Astrocyte (in vitro differentiated cells and primary cell): ENCODE measurements around the gene MEGF8. TPM values are rescaled to one million over a fixed set of nuclear protein-coding genes. Genes with fewer than 3 reads are reported as not detected.

Source experiments
- DNase-seq: peaks from one replicate; pipeline ENCODE4 v3.0.0-alpha.2; 2010; ENCODE audit warnings: low read depth
- FAIRE-seq: peaks from 2 replicates; lab custom pipeline; 2011; peaks lifted over from hg19 to GRCh38; lab: Jason Lieb, UNC
- H2AFZ ChIP-seq: 2 replicates; pipeline ENCODE4 v1.6.0; 2012; ENCODE audit warnings: low read depth, low read length, inconsistent platforms
- H3K27ac ChIP-seq: 2 replicates; pipeline ENCODE4 v1.5.1; 2011; ENCODE audit warnings: low read depth, low read length, inconsistent platforms
- H3K27me3 ChIP-seq: 2 replicates; pipeline ENCODE4 v1.6.0; 2011; ENCODE audit warnings: low read length, inconsistent platforms; ENCODE audit not compliant: insufficient read depth
- H3K36me3 ChIP-seq: 2 replicates; pipeline ENCODE4 v1.5.1; 2011; ENCODE audit warnings: low read length, inconsistent platforms; ENCODE audit not compliant: insufficient read depth
- H3K4me1 ChIP-seq: 2 replicates; pipeline ENCODE4 v1.5.1; 2011; ENCODE audit warnings: low read length, inconsistent platforms; ENCODE audit not compliant: insufficient read depth
- H3K4me2 ChIP-seq: 2 replicates; pipeline ENCODE4 v1.6.0; 2012; ENCODE audit warnings: low read length, inconsistent platforms
- H3K4me3 ChIP-seq: 2 replicates; pipeline ENCODE4 v1.5.1; 2011; ENCODE audit warnings: low read depth, mild to moderate bottlenecking, low read length, inconsistent platforms; ENCODE audit not compliant: insufficient read depth
- H3K79me2 ChIP-seq: 2 replicates; pipeline ENCODE4 v1.6.0; 2012; ENCODE audit warnings: mild to moderate bottlenecking, low read length, inconsistent platforms; ENCODE audit not compliant: insufficient read depth
- H3K9ac ChIP-seq: 2 replicates; pipeline ENCODE4 v1.6.0; 2012; ENCODE audit warnings: mild to moderate bottlenecking, low read length, inconsistent platforms
- H3K9me3 ChIP-seq: 2 replicates; pipeline ENCODE4 v1.5.1; 2012; ENCODE audit warnings: low read depth, mild to moderate bottlenecking, low read length, inconsistent platforms; ENCODE audit not compliant: insufficient read depth
- H4K20me1 ChIP-seq: 2 replicates; pipeline ENCODE4 v1.6.0; 2012; ENCODE audit warnings: low read length, inconsistent platforms; ENCODE audit not compliant: insufficient read depth
- H3K27ac Mint-ChIP-seq: one replicate; pipeline ENCODE4 v1.8.0; 2021; ENCODE audit warnings: mild to moderate bottlenecking, mixed read lengths; ENCODE audit not compliant: unreplicated experiment
- H3K27me3 Mint-ChIP-seq: one replicate; pipeline ENCODE4 v1.8.0; 2021; ENCODE audit warnings: low read depth, mixed read lengths; ENCODE audit not compliant: unreplicated experiment
- H3K36me3 Mint-ChIP-seq: one replicate; pipeline ENCODE4 v1.8.0; 2021; ENCODE audit warnings: low read depth, mixed read lengths; ENCODE audit not compliant: unreplicated experiment
- H3K4me1 Mint-ChIP-seq: one replicate; pipeline ENCODE4 v1.8.0; 2021; ENCODE audit warnings: low read depth, mixed read lengths; ENCODE audit not compliant: unreplicated experiment
- H3K4me3 Mint-ChIP-seq: one replicate; pipeline ENCODE4 v1.8.0; 2021; ENCODE audit warnings: mild to moderate bottlenecking, moderate library complexity, mixed read lengths; ENCODE audit not compliant: unreplicated experiment
- H3K9me3 Mint-ChIP-seq: one replicate; pipeline ENCODE4 v1.8.0; 2021; ENCODE audit warnings: mild to moderate bottlenecking, mixed read lengths; ENCODE audit not compliant: unreplicated experiment
- CTCF ChIP-seq: IDR thresholded peaks from 2 replicates; pipeline ENCODE4 v1.5.1; 2011; ENCODE audit warnings: low read depth, mild to moderate bottlenecking, inconsistent platforms, low read length, moderate library complexity; ENCODE audit not compliant: insufficient read depth
- EZH2 ChIP-seq: IDR thresholded peaks from 2 replicates; pipeline ENCODE4 v1.6.1; 2012; ENCODE audit warnings: mild to moderate bottlenecking, low read length, inconsistent platforms; ENCODE audit not compliant: insufficient read depth
- total RNA-seq: library from RNA; stranded (reverse); gene quantifications from 2 replicates; pipeline ENCODE4 v1.2.1, GENCODE V29; 2021

The MEGF8 gene
- total RNA-seq, 1 donor from 2014 or later: 42.0 TPM

- no peak for FAIRE-seq
- H3K4me3 Mint-ChIP-seq: no peak overlapping the region
- H3K4me1 Mint-ChIP-seq: no peaks in the 10 kb centered on the region
- TF ChIP-seq EZH2 (no peak), CTCF (no peak)
- H3K9me3 Mint-ChIP-seq: no peaks in the 10 kb centered on the region
- Histone ChIP-seq H3K27ac (no peak overlapping the region), H3K27me3 (no peaks in the 10 kb centered on the region), H3K4me3 (no peak overlapping the region), H3K36me3 (peaks cover 2% of the 10 kb centered on the region), H2AFZ (no peak overlapping the region), H3K4me2 (no peak overlapping the region), H3K79me2 (no peaks in the 10 kb centered on the region), H3K4me1 (no peaks in the 10 kb centered on the region), H3K9ac (no peak overlapping the region), H3K9me3 (no peaks in the 10 kb centered on the region), H4K20me1 (peaks cover 2% of the 10 kb centered on the region)
- DNase-seq: no peak
- peaks cover 14% of the 10 kb centered on the region for H3K36me3 Mint-ChIP-seq
- H3K27ac Mint-ChIP-seq: no peak overlapping the region
- no peaks in the 10 kb centered on the region for H3K27me3 Mint-ChIP-seq
These were observed 18.1 kb downstream of the MEGF8 start for GRCh38 chr19:42343344-42344110.

GRCh38 chr19:42344336-42344893 is 19.0 kb downstream of the MEGF8 start:
- Mint-ChIP-seq H3K27ac (no peak overlapping the region), H3K4me3 (no peak overlapping the region), H3K9me3 (no peaks in the 10 kb centered on the region), H3K36me3 (peaks cover 16% of the 10 kb centered on the region), H3K4me1 (no peaks in the 10 kb centered on the region), H3K27me3 (no peaks in the 10 kb centered on the region)
- Histone ChIP-seq H3K9me3 (no peaks in the 10 kb centered on the region), H3K27ac (no peak overlapping the region), H3K79me2 (no peaks in the 10 kb centered on the region), H3K4me2 (no peak overlapping the region), H3K36me3 (peaks cover 2% of the 10 kb centered on the region), H3K4me1 (no peaks in the 10 kb centered on the region), H3K27me3 (no peaks in the 10 kb centered on the region), H3K9ac (no peak overlapping the region), H3K4me3 (no peak overlapping the region), H4K20me1 (peaks cover 2% of the 10 kb centered on the region), H2AFZ (no peak overlapping the region)
- DNase-seq (no peak), FAIRE-seq (no peak)
- TF ChIP-seq CTCF (no peak), EZH2 (no peak)
